ENCODE data around the gene CDKAL1.

DNA sequence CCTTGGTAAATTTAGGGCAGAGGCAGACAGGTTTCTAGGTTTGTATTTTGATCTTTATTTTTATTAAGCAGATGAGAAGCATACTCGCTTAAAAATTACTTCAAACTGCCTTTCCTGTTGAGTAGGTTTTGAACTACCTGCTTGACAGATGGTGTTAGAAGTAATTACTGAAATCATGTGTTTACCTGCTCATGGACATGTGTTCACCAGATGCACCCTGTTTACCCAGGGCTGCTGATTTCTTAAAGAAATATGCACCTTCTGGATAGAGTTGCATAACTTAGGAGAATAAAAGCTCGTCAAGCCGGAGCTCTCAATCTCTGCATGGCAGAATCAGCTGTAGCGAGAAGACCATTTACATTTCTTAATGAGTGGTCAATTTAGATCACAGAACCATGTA, 165.1 kb downstream of the CDKAL1 start:
- no peak for TF ChIP-seq TRIM28 (IDR thresholded peaks at IDR 0.05)
- TF ChIP-seq STAG1 (CRISPR knock-in tag; IDR thresholded peaks at IDR 0.05; ENCODE audit: borderline replicate concordance), result no peak
- TF ChIP-seq ILF3 (IDR thresholded peaks at IDR 0.05; ENCODE audit: borderline replicate concordance), result no peak
- TF ChIP-seq, protein P1, sequence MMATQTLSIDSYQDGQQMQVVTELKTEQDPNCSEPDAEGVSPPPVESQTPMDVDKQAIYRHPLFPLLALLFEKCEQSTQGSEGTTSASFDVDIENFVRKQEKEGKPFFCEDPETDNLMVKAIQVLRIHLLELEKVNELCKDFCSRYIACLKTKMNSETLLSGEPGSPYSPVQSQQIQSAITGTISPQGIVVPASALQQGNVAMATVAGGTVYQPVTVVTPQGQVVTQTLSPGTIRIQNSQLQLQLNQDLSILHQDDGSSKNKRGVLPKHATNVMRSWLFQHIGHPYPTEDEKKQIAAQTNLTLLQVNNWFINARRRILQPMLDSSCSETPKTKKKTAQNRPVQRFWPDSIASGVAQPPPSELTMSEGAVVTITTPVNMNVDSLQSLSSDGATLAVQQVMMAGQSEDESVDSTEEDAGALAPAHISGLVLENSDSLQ (IDR thresholded peaks at IDR 0.05), result no peak
- no peak for TF ChIP-seq POLR2A (conservative IDR thresholded peaks at IDR 0.05)
- no peak for TF ChIP-seq NFE2 (IDR thresholded peaks at IDR 0.05; ENCODE audit: low read depth)
- no peak for TF ChIP-seq EP300 (IDR thresholded peaks at IDR 0.05; ENCODE audit: low read length)
- TF ChIP-seq, protein P2, sequence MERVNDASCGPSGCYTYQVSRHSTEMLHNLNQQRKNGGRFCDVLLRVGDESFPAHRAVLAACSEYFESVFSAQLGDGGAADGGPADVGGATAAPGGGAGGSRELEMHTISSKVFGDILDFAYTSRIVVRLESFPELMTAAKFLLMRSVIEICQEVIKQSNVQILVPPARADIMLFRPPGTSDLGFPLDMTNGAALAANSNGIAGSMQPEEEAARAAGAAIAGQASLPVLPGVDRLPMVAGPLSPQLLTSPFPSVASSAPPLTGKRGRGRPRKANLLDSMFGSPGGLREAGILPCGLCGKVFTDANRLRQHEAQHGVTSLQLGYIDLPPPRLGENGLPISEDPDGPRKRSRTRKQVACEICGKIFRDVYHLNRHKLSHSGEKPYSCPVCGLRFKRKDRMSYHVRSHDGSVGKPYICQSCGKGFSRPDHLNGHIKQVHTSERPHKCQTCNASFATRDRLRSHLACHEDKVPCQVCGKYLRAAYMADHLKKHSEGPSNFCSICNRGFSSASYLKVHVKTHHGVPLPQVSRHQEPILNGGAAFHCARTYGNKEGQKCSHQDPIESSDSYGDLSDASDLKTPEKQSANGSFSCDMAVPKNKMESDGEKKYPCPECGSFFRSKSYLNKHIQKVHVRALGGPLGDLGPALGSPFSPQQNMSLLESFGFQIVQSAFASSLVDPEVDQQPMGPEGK (CRISPR knock-in tag; IDR thresholded peaks at IDR 0.05; ENCODE audit: borderline replicate concordance), result no peak
- TF ChIP-seq, protein P3, sequence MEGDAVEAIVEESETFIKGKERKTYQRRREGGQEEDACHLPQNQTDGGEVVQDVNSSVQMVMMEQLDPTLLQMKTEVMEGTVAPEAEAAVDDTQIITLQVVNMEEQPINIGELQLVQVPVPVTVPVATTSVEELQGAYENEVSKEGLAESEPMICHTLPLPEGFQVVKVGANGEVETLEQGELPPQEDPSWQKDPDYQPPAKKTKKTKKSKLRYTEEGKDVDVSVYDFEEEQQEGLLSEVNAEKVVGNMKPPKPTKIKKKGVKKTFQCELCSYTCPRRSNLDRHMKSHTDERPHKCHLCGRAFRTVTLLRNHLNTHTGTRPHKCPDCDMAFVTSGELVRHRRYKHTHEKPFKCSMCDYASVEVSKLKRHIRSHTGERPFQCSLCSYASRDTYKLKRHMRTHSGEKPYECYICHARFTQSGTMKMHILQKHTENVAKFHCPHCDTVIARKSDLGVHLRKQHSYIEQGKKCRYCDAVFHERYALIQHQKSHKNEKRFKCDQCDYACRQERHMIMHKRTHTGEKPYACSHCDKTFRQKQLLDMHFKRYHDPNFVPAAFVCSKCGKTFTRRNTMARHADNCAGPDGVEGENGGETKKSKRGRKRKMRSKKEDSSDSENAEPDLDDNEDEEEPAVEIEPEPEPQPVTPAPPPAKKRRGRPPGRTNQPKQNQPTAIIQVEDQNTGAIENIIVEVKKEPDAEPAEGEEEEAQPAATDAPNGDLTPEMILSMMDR (IDR thresholded peaks at IDR 0.05 in 2 of 3, conservative IDR thresholded peaks at IDR 0.05 in 1 of 3; ENCODE audit: insufficient read depth in 2 of 3, low read depth in 1 of 3, low read length in 3 of 3), result no peak
- TF ChIP-seq, protein P4, sequence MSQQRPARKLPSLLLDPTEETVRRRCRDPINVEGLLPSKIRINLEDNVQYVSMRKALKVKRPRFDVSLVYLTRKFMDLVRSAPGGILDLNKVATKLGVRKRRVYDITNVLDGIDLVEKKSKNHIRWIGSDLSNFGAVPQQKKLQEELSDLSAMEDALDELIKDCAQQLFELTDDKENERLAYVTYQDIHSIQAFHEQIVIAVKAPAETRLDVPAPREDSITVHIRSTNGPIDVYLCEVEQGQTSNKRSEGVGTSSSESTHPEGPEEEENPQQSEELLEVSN (IDR thresholded peaks at IDR 0.05; ENCODE audit: borderline replicate concordance in 1 of 2, extremely low read depth in 1 of 2, insufficient read depth in 1 of 2, insufficient read length in 1 of 2, low read depth in 1 of 2, low read length in 1 of 2, poor library complexity in 1 of 2, severe bottlenecking in 1 of 2), result no peak
- TF ChIP-seq, protein P5, sequence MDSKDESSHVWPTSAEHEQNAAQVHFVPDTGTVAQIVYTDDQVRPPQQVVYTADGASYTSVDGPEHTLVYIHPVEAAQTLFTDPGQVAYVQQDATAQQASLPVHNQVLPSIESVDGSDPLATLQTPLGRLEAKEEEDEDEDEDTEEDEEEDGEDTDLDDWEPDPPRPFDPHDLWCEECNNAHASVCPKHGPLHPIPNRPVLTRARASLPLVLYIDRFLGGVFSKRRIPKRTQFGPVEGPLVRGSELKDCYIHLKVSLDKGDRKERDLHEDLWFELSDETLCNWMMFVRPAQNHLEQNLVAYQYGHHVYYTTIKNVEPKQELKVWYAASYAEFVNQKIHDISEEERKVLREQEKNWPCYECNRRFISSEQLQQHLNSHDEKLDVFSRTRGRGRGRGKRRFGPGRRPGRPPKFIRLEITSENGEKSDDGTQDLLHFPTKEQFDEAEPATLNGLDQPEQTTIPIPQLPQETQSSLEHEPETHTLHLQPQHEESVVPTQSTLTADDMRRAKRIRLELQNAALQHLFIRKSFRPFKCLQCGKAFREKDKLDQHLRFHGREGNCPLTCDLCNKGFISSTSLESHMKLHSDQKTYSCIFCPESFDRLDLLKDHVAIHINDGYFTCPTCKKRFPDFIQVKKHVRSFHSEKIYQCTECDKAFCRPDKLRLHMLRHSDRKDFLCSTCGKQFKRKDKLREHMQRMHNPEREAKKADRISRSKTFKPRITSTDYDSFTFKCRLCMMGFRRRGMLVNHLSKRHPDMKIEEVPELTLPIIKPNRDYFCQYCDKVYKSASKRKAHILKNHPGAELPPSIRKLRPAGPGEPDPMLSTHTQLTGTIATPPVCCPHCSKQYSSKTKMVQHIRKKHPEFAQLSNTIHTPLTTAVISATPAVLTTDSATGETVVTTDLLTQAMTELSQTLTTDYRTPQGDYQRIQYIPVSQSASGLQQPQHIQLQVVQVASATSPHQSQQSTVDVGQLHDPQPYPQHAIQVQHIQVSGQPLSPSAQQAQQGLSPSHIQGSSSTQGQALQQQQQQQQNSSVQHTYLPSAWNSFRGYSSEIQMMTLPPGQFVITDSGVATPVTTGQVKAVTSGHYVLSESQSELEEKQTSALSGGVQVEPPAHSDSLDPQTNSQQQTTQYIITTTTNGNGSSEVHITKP (IDR thresholded peaks at IDR 0.05; ENCODE audit: partially characterized antibody), result no peak
- no peak for TF ChIP-seq EZH2 (IDR thresholded peaks at IDR 0.05; ENCODE audit: borderline replicate concordance, low read depth, low read length)
- TF ChIP-seq PRPF4 (IDR thresholded peaks at IDR 0.05; ENCODE audit: insufficient read depth, low read depth, low read length, poor library complexity, severe bottlenecking), result no peak

Data from K562 (cell line).